Spleen (tissue), 7 donors: Measurements from ENCODE around the gene FHIT.

Experiments used
- CTCF ChIP-seq, 11 experiments: fragments of 200-600 bp in 7 of 11; fragments of 450-650 bp in 4 of 11; sonication (generic) in 4 of 11; IDR thresholded peaks in 8 of 11; conservative IDR thresholded peaks in 3 of 11; 1 replicate in 7 of 11; 2 replicates in 4 of 11; pipeline versions ENCODE4 v1.4.0 to v1.8.0; 2016 to 2021; ENCODE audit warnings: antibody characterized with exemption in 11 of 11, inconsistent platforms in 4 of 11, mild to moderate bottlenecking in 1 of 11
- POLR2A ChIP-seq, 3 donors: fragments of 450-650 bp; IDR thresholded peaks; one replicate each; pipeline ENCODE4 v1.5.1; 2017; ENCODE audit warnings: antibody characterized with exemption in 3 of 3, mild to moderate bottlenecking in 1 of 3
- donor health status: DM: no; HTN: no; CAD: no; lungs with moderate emphysema.
- donor health status: DM: no; HTN: no; CAD: no.
- donor health status: DM: no; HTN: no; CAD: no.

GRCh38 chr3:60517134-60517533 lies 734.1 kb downstream of the FHIT start:
- TF ChIP-seq CTCF (IDR thresholded peaks at IDR 0.05 in 8 of 11, conservative IDR thresholded peaks at IDR 0.05 in 3 of 11) = no peak
- no peak for TF ChIP-seq POLR2A (IDR thresholded peaks at IDR 0.05)
